ENCODE measurements around the gene IGSF9B.

Gene IGSF9B

DNA sequence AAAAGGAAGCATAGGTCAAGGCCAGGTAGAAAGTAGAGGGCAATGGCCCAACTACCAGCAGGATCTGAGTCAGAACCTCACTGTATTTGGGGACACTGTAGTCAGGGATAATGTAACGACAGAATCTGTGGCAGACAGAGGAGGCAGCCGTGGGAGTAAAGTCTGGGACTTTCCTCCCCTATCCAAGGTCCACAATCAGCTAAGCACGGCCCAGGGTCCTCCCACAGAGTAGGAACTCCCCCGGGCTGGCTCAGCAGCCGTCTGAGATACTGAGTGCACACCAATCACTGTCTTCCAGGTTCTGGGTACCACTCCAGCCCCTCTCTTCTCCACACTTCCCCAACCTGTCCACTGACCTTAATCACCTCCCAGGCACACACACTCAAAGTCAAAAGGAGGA, 3.2 kb downstream of the IGSF9B start:
- H3K27ac ChIP-seq (ENCODE audit: low read length) = peak overlapping the region; percentile 23
- H3K4me1 ChIP-seq (ENCODE audit: control insufficient read depth in 1 of 2, insufficient read depth in 2 of 2, low read length in 2 of 2) = peaks cover 17 to 72% of the 10 kb centered on the region in 2 donors
- peak overlapping the region in 1 of 2 donors; percentile 10 for H3K4me3 ChIP-seq (ENCODE audit: low read depth in 1 of 2, low read length in 2 of 2)
- no peaks in the 10 kb centered on the region for H3K36me3 ChIP-seq (ENCODE audit: control insufficient read depth in 1 of 2, insufficient read depth in 2 of 2, low read length in 2 of 2)
- H3K9me3 ChIP-seq (ENCODE audit: control insufficient read depth in 1 of 2, low read length in 2 of 2) = no peaks in the 10 kb centered on the region
- H3K27me3 ChIP-seq (ENCODE audit: low read depth, low read length) = peaks cover 10% of the 10 kb centered on the region

DNA sequence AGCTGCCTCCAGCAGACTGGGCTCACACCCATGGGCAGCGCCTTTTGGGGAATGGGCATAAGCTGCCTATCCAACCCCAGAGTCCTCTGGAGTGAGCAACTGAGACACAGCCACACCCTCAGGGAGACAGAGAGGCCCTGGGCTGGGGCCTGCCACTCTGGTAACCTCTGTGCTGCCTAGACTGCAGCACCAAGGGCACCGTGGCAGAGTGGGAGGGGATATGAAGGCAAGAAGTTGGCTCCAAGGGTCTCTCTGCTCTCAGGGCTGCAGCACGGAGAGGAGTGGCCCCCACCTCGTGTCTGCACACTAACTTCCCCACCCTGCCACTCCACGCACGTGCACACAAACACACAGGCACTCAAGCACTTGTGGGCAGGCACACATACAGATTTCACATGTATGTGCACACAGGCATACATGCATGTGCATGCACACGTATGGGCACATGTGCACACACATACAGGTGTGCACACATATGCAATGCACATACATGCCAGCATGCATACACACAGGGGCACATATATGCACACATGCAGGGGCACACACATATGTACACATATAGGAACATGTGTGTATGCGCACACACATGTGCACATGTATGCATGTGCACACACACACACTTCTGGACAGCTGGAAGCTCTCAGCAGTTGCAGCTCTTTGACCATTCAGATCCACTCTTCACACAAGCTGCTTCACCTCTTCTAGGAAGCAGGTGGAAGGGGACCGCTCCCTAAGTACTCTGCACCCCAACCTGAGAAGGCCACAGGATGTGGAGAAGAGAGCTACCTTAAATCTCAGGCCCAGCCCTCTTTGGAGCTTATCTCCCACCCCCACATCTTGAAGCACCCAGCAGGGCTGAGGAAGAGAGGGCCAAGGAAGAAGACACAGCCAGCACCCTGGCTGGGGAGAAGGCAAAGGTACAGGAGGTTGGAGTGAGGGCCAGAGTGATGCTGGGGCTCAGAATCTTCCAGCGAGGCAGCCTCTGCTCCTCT, 4.3 kb downstream of the IGSF9B start:
- H3K27ac ChIP-seq (ENCODE audit: low read length) = peak overlapping the region; percentile 60
- H3K27me3 ChIP-seq (ENCODE audit: low read depth, low read length) = peaks cover 12% of the 10 kb centered on the region
- H3K36me3 ChIP-seq (ENCODE audit: control insufficient read depth in 1 of 2, insufficient read depth in 2 of 2, low read length in 2 of 2) = no peaks in the 10 kb centered on the region
- peaks cover 17 to 72% of the 10 kb centered on the region in 2 donors for H3K4me1 ChIP-seq (ENCODE audit: control insufficient read depth in 1 of 2, insufficient read depth in 2 of 2, low read length in 2 of 2)
- H3K4me3 ChIP-seq (ENCODE audit: low read depth in 1 of 2, low read length in 2 of 2) = peak overlapping the region; percentile 13 to 63
- no peaks in the 10 kb centered on the region for H3K9me3 ChIP-seq (ENCODE audit: control insufficient read depth in 1 of 2, low read length in 2 of 2)

DNA sequence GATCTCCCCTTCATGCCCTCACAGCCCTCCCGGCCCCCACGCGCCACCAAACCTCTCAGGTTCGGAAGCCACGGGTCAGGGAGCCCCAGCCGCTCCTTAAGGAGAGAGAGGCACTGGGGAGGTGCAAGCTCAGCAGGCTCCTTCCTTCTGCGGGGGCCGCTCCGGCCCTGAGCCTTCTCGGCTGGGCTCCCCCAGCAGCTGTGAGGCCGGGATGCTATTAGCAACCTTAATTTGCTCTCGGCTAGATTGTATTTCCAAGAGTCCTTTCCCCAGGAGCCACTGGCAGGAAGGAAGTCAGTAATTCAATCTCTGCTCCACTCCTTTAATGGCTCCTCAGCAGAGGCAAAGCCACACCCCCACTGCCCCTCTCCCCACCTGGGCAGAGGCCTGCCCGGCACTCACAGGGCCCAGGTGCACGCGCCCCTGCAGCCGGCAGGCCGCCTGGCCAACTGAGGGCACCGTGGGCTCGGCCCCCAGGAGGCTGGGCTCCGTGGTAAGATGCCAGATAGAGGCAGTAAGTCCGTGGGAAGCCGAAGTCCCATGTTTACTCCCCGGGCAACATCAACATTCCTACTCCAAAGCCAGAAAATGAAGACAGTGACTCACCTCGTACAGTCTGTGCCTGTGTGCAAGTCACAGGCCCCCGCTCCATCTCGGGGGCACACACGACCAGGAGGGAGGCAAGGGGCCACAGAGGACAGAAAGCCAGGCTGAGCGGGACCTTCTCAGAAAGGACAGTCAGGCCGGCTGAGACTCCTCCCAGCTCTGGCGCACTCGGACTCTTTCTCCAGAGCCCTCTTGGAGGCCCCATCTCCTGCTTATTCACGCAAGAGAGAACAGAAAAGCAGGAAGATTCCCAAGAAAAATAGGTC, 5.2 kb downstream of the IGSF9B start:
- Histone ChIP-seq H3K27ac (ENCODE audit: low read length) (peak overlapping the region; percentile 60), H3K36me3 (ENCODE audit: control insufficient read depth in 1 of 2, insufficient read depth in 2 of 2, low read length in 2 of 2) (no peaks in the 10 kb centered on the region), H3K4me3 (ENCODE audit: low read depth in 1 of 2, low read length in 2 of 2) (peak overlapping the region; percentile 42 to 63), H3K27me3 (ENCODE audit: low read depth, low read length) (peaks cover 12% of the 10 kb centered on the region), H3K4me1 (ENCODE audit: control insufficient read depth in 1 of 2, insufficient read depth in 2 of 2, low read length in 2 of 2) (peaks cover 17 to 81% of the 10 kb centered on the region in 2 donors), H3K9me3 (ENCODE audit: control insufficient read depth in 1 of 2, low read length in 2 of 2) (no peaks in the 10 kb centered on the region)

DNA sequence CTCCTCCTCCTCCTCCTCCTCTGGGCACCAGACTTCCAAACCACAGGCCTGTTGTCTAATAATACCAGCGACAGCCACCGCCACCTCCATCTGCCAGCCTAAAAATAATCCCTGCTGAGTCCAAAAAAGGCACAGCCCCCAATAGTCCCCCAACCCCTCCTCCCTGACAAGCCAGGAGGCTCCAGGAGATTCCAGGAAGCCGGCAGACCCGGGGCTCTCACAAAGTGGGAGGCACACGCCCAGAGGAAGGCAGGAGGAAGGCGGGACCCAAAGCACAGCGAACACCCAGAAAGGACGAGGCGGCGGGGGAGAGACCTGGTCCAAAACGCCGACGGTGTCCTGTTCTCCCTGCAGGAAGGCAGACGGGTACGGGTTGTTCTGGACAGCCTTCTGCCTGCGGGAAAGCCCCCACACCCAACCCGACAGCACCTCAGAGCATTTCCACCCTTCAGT, 5.9 kb downstream of the IGSF9B start:
- Histone ChIP-seq H3K27ac (ENCODE audit: low read length) (peak overlapping the region; percentile 60), H3K4me3 (ENCODE audit: low read depth in 1 of 2, low read length in 2 of 2) (peak overlapping the region; percentile 42 to 63), H3K4me1 (ENCODE audit: control insufficient read depth in 1 of 2, insufficient read depth in 2 of 2, low read length in 2 of 2) (peaks cover 17 to 84% of the 10 kb centered on the region in 2 donors), H3K36me3 (ENCODE audit: control insufficient read depth in 1 of 2, insufficient read depth in 2 of 2, low read length in 2 of 2) (no peaks in the 10 kb centered on the region), H3K9me3 (ENCODE audit: control insufficient read depth in 1 of 2, low read length in 2 of 2) (no peaks in the 10 kb centered on the region), H3K27me3 (ENCODE audit: low read depth, low read length) (peaks cover 12% of the 10 kb centered on the region)

DNA sequence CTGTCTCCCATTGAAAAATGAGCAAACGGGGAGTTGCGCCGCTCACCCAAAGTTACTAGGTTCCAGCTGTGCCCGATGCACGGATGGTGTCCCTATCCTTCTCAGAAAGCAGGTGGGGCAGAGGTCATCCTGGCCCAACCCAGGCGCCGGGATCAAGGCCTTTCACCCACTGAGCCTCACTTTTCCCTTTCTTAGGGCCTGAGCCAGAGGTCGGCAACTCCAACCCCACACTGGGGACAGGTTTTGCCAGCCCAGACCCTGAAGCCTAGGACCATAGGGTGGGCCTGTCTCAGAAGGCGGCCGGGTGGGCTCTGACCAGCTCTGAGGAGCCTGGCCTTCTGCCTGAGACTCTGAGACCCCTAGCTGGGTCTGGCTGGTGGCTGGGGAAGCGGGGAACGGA, 6.3 kb downstream of the IGSF9B start:
- peaks cover 17 to 87% of the 10 kb centered on the region in 2 donors for H3K4me1 ChIP-seq (ENCODE audit: control insufficient read depth in 1 of 2, insufficient read depth in 2 of 2, low read length in 2 of 2)
- peaks cover 12% of the 10 kb centered on the region for H3K27me3 ChIP-seq (ENCODE audit: low read depth, low read length)
- H3K9me3 ChIP-seq (ENCODE audit: control insufficient read depth in 1 of 2, low read length in 2 of 2) = no peaks in the 10 kb centered on the region
- H3K36me3 ChIP-seq (ENCODE audit: control insufficient read depth in 1 of 2, insufficient read depth in 2 of 2, low read length in 2 of 2) = no peaks in the 10 kb centered on the region
- no peak overlapping the region for H3K27ac ChIP-seq (ENCODE audit: low read length)
- peak overlapping the region in 1 of 2 donors; percentile 63 for H3K4me3 ChIP-seq (ENCODE audit: low read depth in 1 of 2, low read length in 2 of 2)

DNA sequence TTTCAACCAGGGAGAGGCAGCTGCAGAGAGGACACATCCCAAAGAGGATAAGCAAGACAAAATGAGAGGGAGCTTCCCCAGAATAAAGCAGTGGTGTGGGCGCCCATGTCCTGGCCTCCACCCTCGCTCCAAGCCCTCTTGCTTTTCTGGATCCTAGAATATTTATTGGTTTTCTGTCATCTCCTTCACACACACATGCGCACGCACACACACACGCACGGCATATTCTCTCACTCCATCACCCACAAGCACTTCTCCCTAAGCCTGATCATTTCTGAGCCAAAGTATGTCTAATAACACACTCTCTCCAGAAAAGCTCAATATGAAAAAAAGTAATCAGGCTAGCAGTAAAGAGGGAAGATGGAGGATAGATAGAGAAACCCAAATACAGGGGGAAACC, 7.6 kb downstream of the IGSF9B start:
- Histone ChIP-seq H3K4me1 (ENCODE audit: control insufficient read depth in 1 of 2, insufficient read depth in 2 of 2, low read length in 2 of 2) (peaks cover 22 to 88% of the 10 kb centered on the region in 2 donors), H3K4me3 (ENCODE audit: low read depth in 1 of 2, low read length in 2 of 2) (no peak overlapping the region), H3K9me3 (ENCODE audit: control insufficient read depth in 1 of 2, low read length in 2 of 2) (no peaks in the 10 kb centered on the region), H3K36me3 (ENCODE audit: control insufficient read depth in 1 of 2, insufficient read depth in 2 of 2, low read length in 2 of 2) (peaks cover 0 to under 1% of the 10 kb centered on the region in 2 donors), H3K27ac (ENCODE audit: low read length) (no peak overlapping the region), H3K27me3 (ENCODE audit: low read depth, low read length) (peaks cover 9% of the 10 kb centered on the region)

DNA sequence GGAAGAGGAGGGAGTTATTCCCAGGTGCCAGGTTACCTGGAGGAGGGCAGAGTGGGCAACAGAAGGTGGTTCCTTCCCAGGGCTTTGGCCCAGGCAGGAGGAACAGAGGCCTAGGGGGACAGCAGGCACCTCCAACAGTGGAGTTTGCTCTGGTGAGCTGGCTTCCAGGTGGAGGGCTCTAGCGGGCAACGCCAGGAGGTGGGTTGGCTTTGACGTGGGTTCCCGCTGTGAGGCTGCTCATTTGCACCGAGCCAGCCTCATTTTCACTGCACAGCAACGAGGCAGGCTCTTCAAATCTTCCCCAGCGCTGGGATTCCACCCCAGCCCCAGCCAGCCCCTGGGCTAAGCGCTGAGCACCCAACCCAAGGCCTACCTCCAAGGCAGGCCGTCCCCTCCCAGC, 8.1 kb downstream of the IGSF9B start:
- H3K36me3 ChIP-seq (ENCODE audit: control insufficient read depth in 1 of 2, insufficient read depth in 2 of 2, low read length in 2 of 2) = peaks cover 0 to 5% of the 10 kb centered on the region in 2 donors
- H3K4me3 ChIP-seq (ENCODE audit: low read depth in 1 of 2, low read length in 2 of 2) = no peak overlapping the region
- H3K9me3 ChIP-seq (ENCODE audit: control insufficient read depth in 1 of 2, low read length in 2 of 2) = no peaks in the 10 kb centered on the region
- H3K27ac ChIP-seq (ENCODE audit: low read length) = no peak overlapping the region
- peaks cover 22 to 84% of the 10 kb centered on the region in 2 donors for H3K4me1 ChIP-seq (ENCODE audit: control insufficient read depth in 1 of 2, insufficient read depth in 2 of 2, low read length in 2 of 2)
- H3K27me3 ChIP-seq (ENCODE audit: low read depth, low read length) = peaks cover 5% of the 10 kb centered on the region

DNA sequence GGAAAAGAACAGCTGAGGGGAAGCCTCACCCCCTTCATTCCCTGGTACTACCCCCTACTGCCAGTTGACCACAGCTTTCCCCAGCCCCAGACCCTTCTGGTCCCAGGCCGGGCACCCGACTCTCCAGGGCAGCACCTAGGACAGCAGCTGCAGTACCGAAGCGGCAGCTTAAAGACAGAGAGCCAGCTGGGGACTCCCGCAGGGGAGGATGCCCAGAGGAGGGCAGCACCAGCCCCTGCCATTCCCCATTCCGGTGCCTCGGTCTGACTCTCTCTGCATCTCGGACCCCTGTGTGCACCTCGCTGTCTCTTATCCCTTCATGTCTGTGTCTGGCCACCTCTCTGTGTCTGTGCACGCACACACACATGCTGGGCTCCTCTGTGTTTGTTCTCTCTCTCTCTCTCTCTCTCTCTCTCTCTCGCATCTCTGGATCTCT, 9.4 kb downstream of the IGSF9B start:
- H3K9me3 ChIP-seq (ENCODE audit: control insufficient read depth in 1 of 2, low read length in 2 of 2) = no peaks in the 10 kb centered on the region
- no peak overlapping the region for H3K27ac ChIP-seq (ENCODE audit: low read length)
- H3K4me3 ChIP-seq (ENCODE audit: low read depth in 1 of 2, low read length in 2 of 2) = peak overlapping the region in 1 of 2 donors; percentile 37
- H3K36me3 ChIP-seq (ENCODE audit: control insufficient read depth in 1 of 2, insufficient read depth in 2 of 2, low read length in 2 of 2) = peaks cover 0 to 11% of the 10 kb centered on the region in 2 donors
- peaks cover 5% of the 10 kb centered on the region for H3K27me3 ChIP-seq (ENCODE audit: low read depth, low read length)
- H3K4me1 ChIP-seq (ENCODE audit: control insufficient read depth in 1 of 2, insufficient read depth in 2 of 2, low read length in 2 of 2) = peaks cover 9 to 73% of the 10 kb centered on the region in 2 donors

DNA sequence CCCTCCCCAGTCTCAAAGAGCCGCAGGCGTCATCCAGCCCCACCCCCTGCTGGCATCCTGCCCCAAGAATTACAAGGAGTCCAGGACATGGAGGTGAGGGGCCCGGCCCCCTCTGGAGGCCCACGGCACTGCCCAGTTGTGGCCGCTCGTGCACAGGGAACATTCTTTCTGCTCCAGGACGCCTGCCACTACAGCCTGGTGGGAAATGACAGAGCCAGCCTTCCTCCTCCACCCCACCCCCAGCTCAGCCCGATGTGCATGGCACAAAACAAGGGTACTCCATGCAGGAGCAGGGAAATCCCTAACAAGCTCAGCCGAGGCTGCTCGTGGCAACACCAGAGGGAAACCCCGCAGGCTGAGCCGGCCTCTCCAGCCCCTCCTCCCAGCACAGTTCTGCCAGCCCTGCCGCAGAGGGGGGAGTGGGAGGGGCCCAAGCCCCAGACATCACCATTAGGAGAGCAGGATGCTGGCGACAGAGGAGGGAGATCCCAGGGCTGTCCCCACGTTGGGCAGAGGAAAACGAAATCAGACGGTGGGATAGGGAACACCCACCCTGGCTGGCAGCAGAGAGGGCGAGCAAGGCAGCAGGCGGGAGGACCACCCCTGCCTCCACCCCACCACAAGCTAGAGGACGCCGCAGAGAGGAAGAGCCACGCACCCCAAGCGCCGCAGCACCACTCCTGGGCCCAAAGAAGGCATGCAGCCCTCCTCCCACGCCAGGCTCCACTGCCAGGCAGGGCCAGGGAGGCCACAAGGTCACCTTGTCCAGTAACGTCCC, 10.0 kb downstream of the IGSF9B start:
- Histone ChIP-seq H3K27me3 (ENCODE audit: low read depth, low read length) (peaks cover 5% of the 10 kb centered on the region), H3K27ac (ENCODE audit: low read length) (no peak overlapping the region), H3K9me3 (ENCODE audit: control insufficient read depth in 1 of 2, low read length in 2 of 2) (no peaks in the 10 kb centered on the region), H3K4me3 (ENCODE audit: low read depth in 1 of 2, low read length in 2 of 2) (peak overlapping the region; percentile 26 to 37), H3K36me3 (ENCODE audit: control insufficient read depth in 1 of 2, insufficient read depth in 2 of 2, low read length in 2 of 2) (peaks cover 0 to 11% of the 10 kb centered on the region in 2 donors), H3K4me1 (ENCODE audit: control insufficient read depth in 1 of 2, insufficient read depth in 2 of 2, low read length in 2 of 2) (peaks cover 5 to 67% of the 10 kb centered on the region in 2 donors)

DNA sequence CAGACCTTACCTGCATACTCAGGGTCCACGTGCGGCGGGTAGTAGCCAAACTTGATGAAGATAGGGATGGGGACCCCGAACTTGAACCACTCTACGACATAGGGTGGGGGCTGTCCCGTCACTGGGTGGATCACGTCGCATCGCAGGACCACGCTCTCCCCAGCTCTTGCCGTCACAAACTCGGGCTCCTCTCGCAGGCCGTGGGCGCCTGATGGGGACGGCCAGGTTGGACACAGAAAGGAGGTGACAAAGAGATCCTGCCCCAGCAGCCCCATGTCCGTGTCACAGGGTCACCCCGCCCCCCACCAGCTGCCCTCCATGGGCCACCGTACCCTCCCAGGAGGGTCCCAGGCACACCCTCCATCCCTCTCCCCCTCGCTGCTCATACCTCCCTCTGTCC, 10.7 kb downstream of the IGSF9B start:
- H3K27ac ChIP-seq (ENCODE audit: low read length) = no peak overlapping the region
- peak overlapping the region in 1 of 2 donors; percentile 37 for H3K4me3 ChIP-seq (ENCODE audit: low read depth in 1 of 2, low read length in 2 of 2)
- H3K4me1 ChIP-seq (ENCODE audit: control insufficient read depth in 1 of 2, insufficient read depth in 2 of 2, low read length in 2 of 2) = peaks cover 5 to 60% of the 10 kb centered on the region in 2 donors
- H3K9me3 ChIP-seq (ENCODE audit: control insufficient read depth in 1 of 2, low read length in 2 of 2) = no peaks in the 10 kb centered on the region
- peaks cover 0 to 11% of the 10 kb centered on the region in 2 donors for H3K36me3 ChIP-seq (ENCODE audit: control insufficient read depth in 1 of 2, insufficient read depth in 2 of 2, low read length in 2 of 2)
- peaks cover 5% of the 10 kb centered on the region for H3K27me3 ChIP-seq (ENCODE audit: low read depth, low read length)
